ENCODE results near the gene PKD1.
"Not testable (repeated sequence)": the region's sequence is repeated elsewhere in the genome, so short reads cannot be mapped to it uniquely, and the experiment has no call there.

PKD1 gene

GRCh38 chr16:2152695-2153506 lies 17.2 kb upstream of the PKD1 start:
- peak; percentile 31 to 36 for DNase-seq (ENCODE audit: low read depth in 1 of 2, low spot score in 1 of 2)

GRCh38 chr16:2151188-2152091 lies 15.7 kb upstream of the PKD1 start:
- peak; percentile 11 to 26 for DNase-seq (ENCODE audit: low read depth in 1 of 2, low spot score in 1 of 2)

- DNase-seq (ENCODE audit: low read depth in 1 of 2, low spot score in 1 of 2) = peak in 1 of 2 donors; percentile 28
Observed at GRCh38 chr16:2150418-2151187, 14.9 kb upstream of the PKD1 start.

- DNase-seq (ENCODE audit: low read depth in 1 of 2, low spot score in 1 of 2) = peak in 1 of 2 donors; percentile 26
Observed at GRCh38 chr16:2149630-2150417, 14.1 kb upstream of the PKD1 start.

GRCh38 chr16:2148714-2149629 lies 13.3 kb upstream of the PKD1 start:
- peak in 1 of 2 donors; percentile 11 for DNase-seq (ENCODE audit: low read depth in 1 of 2, low spot score in 1 of 2)

- no peak for DNase-seq (ENCODE audit: low read depth in 1 of 2, low spot score in 1 of 2)
Observed at GRCh38 chr16:2147981-2148671, 12.4 kb upstream of the PKD1 start, which contains the start of gene RAB26. Gene RAB26, plus strand, starts transcription at chr16:2148625. Its CDS starts 159 bp downstream, at chr16:2148784.

- DNase-seq (ENCODE audit: low read depth in 1 of 2, low spot score in 1 of 2) = no peak
Observed at GRCh38 chr16:2147378-2147777, 11.7 kb upstream of the PKD1 start.

- DNase-seq (ENCODE audit: low read depth in 1 of 2, low spot score in 1 of 2) = no peak
Observed at GRCh38 chr16:2145843-2146242, 10.1 kb upstream of the PKD1 start.

GRCh38 chr16:2143878-2144485 lies 8.3 kb upstream of the PKD1 start:
- no peak for DNase-seq (ENCODE audit: low read depth in 1 of 2, low spot score in 1 of 2)

- DNase-seq (ENCODE audit: low read depth in 1 of 2, low spot score in 1 of 2) = no peak
Observed at GRCh38 chr16:2142942-2143877, 7.5 kb upstream of the PKD1 start.

GRCh38 chr16:2135071-2135470 lies 627 bp downstream of the PKD1 start:
- not testable (repeated sequence) for DNase-seq (ENCODE audit: low read depth in 1 of 2, low spot score in 1 of 2)

- DNase-seq (ENCODE audit: low read depth in 1 of 2, low spot score in 1 of 2) = not testable (repeated sequence)
Observed at GRCh38 chr16:2133797-2134196, 1.9 kb downstream of the PKD1 start.

GRCh38 chr16:2129890-2130447 lies 5.7 kb downstream of the PKD1 start:
- not testable (repeated sequence) for DNase-seq (ENCODE audit: low read depth in 1 of 2, low spot score in 1 of 2)

- not testable (repeated sequence) for DNase-seq (ENCODE audit: low read depth in 1 of 2, low spot score in 1 of 2)
Observed at GRCh38 chr16:2129251-2129650, 6.4 kb downstream of the PKD1 start.

GRCh38 chr16:2127630-2128280 lies 7.9 kb downstream of the PKD1 start:
- DNase-seq (ENCODE audit: low read depth in 1 of 2, low spot score in 1 of 2) = not testable (repeated sequence)

- not testable (repeated sequence) for DNase-seq (ENCODE audit: low read depth in 1 of 2, low spot score in 1 of 2)
Observed at GRCh38 chr16:2126928-2127556, 8.7 kb downstream of the PKD1 start.
